ENCODE data around the gene ZFP69B. TPM values are rescaled to one million over a fixed set of nuclear protein-coding genes. Genes with fewer than 3 reads are reported as not detected.

ZFP69B gene
- total RNA-seq, 4 donors from 2014 or later, result 0.68 to 1.9 TPM; not detected in 2

DNA sequence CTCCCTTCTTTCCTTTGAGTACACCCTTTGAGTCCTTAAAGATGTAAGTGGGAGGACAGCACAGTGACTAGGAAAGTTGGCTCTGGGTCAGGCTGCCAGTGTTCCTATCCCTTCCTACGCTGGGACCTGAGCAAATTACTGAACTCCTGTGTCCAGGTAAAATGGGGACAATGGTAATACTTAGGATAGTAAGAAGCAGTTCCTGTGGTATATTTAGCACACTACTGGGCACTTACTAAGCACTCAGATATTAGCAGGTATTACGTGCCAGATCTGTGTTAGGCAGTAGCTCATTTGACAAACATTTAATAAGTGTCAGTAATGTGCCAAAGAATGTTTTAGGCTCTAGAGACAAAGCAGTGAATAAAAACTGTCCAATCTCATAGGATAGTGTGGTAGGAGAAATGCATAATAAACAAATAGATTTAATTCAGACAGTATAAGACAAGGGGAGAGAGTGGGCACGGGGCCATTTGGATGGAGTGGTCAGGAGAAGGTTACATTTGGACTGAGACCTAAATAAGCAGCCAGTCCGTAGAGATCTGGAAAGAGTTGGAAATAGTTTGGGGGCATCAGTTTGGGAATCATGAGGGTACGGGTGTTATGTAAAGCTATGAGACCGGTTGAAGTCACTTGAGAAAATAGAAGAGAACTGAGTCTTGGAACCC is 26.2 kb upstream of the ZFP69B start:
- no peak for DNase-seq
- no peaks in the 10 kb centered on the region for H3K27me3 ChIP-seq
- in situ Hi-C loops (cut with MboI; ENCODE audit: low pct_ligation_motif_present in 1 of 4, low pct_unique_long_range_greater_than_20kb in 1 of 4, low sequenced_read_pairs in 3 of 4) (loop anchor here in 1 of 4 donors (25.0 kb wide), 1 partner anchor 287 kb away; no protein-coding TSS in a partner anchor), intact Hi-C loops (cut with DNase I; ENCODE audit: low total_unique reads) (no loop called here)
- 94 to 99% methylated on average over 6 of the region's 6 CpGs for whole genome bisulfite sequencing, 2 donors (ENCODE audit: low coverage in 1 of 2)
- H3K4me3 ChIP-seq, result no peak overlapping the region
- peaks cover 0 to 7% (median 2%) of the 10 kb centered on the region in 4 donors for H3K36me3 ChIP-seq
- no peaks in the 10 kb centered on the region for H3K9me3 ChIP-seq
- peaks cover 0 to 8% (median 0%) of the 10 kb centered on the region in 4 donors for H3K4me1 ChIP-seq
- no peak overlapping the region for H3K27ac ChIP-seq
- no peak for TF ChIP-seq EP300 (IDR thresholded peaks at IDR 0.05; ENCODE audit: low read depth)
- TF ChIP-seq POLR2A (IDR thresholded peaks at IDR 0.05), result no peak
- TF ChIP-seq, protein P1, sequence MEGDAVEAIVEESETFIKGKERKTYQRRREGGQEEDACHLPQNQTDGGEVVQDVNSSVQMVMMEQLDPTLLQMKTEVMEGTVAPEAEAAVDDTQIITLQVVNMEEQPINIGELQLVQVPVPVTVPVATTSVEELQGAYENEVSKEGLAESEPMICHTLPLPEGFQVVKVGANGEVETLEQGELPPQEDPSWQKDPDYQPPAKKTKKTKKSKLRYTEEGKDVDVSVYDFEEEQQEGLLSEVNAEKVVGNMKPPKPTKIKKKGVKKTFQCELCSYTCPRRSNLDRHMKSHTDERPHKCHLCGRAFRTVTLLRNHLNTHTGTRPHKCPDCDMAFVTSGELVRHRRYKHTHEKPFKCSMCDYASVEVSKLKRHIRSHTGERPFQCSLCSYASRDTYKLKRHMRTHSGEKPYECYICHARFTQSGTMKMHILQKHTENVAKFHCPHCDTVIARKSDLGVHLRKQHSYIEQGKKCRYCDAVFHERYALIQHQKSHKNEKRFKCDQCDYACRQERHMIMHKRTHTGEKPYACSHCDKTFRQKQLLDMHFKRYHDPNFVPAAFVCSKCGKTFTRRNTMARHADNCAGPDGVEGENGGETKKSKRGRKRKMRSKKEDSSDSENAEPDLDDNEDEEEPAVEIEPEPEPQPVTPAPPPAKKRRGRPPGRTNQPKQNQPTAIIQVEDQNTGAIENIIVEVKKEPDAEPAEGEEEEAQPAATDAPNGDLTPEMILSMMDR (IDR thresholded peaks at IDR 0.05), result no peak
- TF ChIP-seq POLR2AphosphoS5 (IDR thresholded peaks at IDR 0.05), result no peak

DNA sequence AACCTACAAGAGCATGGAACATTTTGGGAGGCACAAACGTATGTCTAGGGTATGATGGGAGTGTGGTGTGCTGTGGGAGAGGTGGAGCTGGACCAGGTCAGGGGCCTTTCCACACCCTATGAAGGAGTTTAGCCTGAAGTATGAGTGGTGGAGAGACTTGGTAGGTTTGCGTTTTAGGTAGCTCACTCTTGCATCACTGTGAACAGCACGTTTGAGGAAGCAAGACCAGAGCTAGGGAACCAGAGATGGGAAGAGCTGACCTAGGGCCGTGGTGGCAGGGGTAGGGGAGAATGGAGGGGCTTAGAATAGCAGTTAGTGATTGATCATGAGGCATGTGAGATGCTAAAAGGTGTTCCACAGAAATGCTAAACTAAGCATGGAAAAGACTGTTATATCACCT is 25.1 kb upstream of the ZFP69B start:
- H3K27me3 ChIP-seq, result no peaks in the 10 kb centered on the region
- in situ Hi-C loops (cut with MboI; ENCODE audit: low pct_ligation_motif_present in 1 of 4, low pct_unique_long_range_greater_than_20kb in 1 of 4, low sequenced_read_pairs in 3 of 4), result loop anchor here in 1 of 4 donors (25.0 kb wide), 1 partner anchor 288 kb away; no protein-coding TSS in a partner anchor
- 66 to 78% methylated on average over 4 of the region's 4 CpGs for WGBS, 2 donors (ENCODE audit: low coverage in 1 of 2)
- intact Hi-C loops (cut with DNase I; ENCODE audit: low total_unique reads), result no loop called here
- H3K4me3 ChIP-seq, result no peak overlapping the region
- H3K4me1 ChIP-seq, result peaks cover 0 to 8% (median 0%) of the 10 kb centered on the region in 4 donors
- DNase-seq, result no peak
- H3K36me3 ChIP-seq, result peaks cover 0 to 7% (median 2%) of the 10 kb centered on the region in 4 donors
- no peak overlapping the region for H3K27ac ChIP-seq
- H3K9me3 ChIP-seq, result no peaks in the 10 kb centered on the region
- TF ChIP-seq, protein P1 (IDR thresholded peaks at IDR 0.05), result no peak
- TF ChIP-seq EP300 (IDR thresholded peaks at IDR 0.05; ENCODE audit: low read depth) (no peak), POLR2A (IDR thresholded peaks at IDR 0.05) (no peak), POLR2AphosphoS5 (IDR thresholded peaks at IDR 0.05) (no peak)

- H3K27me3 ChIP-seq, result no peaks in the 10 kb centered on the region
- no peak for TF ChIP-seq POLR2A (IDR thresholded peaks at IDR 0.05)
- no peak for TF ChIP-seq POLR2AphosphoS5 (IDR thresholded peaks at IDR 0.05)
- TF ChIP-seq, protein P1 (IDR thresholded peaks at IDR 0.05), result no peak
- TF ChIP-seq EP300 (IDR thresholded peaks at IDR 0.05; ENCODE audit: low read depth), result no peak
These were observed 18.9 kb upstream of the ZFP69B start for GRCh38 chr1:40431385-40431784.

GRCh38 chr1:40432644-40433390 is 17.5 kb upstream of the ZFP69B start:
- H3K27me3 ChIP-seq, result no peaks in the 10 kb centered on the region
- WGBS, 2 donors (ENCODE audit: low coverage in 1 of 2), result 73 to 79% methylated on average over 3 of the region's 3 CpGs
- no peak overlapping the region for H3K4me3 ChIP-seq
- DNase-seq, result no peak
- TF ChIP-seq POLR2AphosphoS5 (IDR thresholded peaks at IDR 0.05) (no peak), EP300 (IDR thresholded peaks at IDR 0.05; ENCODE audit: low read depth) (no peak), POLR2A (IDR thresholded peaks at IDR 0.05) (no peak)
- TF ChIP-seq, protein P1 (IDR thresholded peaks at IDR 0.05), result no peak
- H3K9me3 ChIP-seq, result no peaks in the 10 kb centered on the region
- intact Hi-C loops (cut with DNase I; ENCODE audit: low total_unique reads), result no loop called here
- in situ Hi-C loops (cut with MboI; ENCODE audit: low pct_ligation_motif_present in 1 of 4, low pct_unique_long_range_greater_than_20kb in 1 of 4, low sequenced_read_pairs in 3 of 4), result loop anchor here in 2 of 4 donors (10.0 to 25.0 kb wide), 2 partner anchors 288 to 296 kb away; no protein-coding TSS in a partner anchor
- H3K36me3 ChIP-seq, result no peaks in the 10 kb centered on the region
- H3K27ac ChIP-seq, result no peak overlapping the region
- no peaks in the 10 kb centered on the region for H3K4me1 ChIP-seq

More at GRCh38 chr1:40431385-40431784, 18.9 kb upstream of the ZFP69B start:
- no peak for DNase-seq
- H3K4me1 ChIP-seq, result no peaks in the 10 kb centered on the region
- intact Hi-C loops (cut with DNase I; ENCODE audit: low total_unique reads) (no loop called here), in situ Hi-C loops (cut with MboI; ENCODE audit: low pct_ligation_motif_present in 1 of 4, low pct_unique_long_range_greater_than_20kb in 1 of 4, low sequenced_read_pairs in 3 of 4) (loop anchor here in 2 of 4 donors (10.0 to 25.0 kb wide), 2 partner anchors 287 to 294 kb away; no protein-coding TSS in a partner anchor)
- no peak overlapping the region for H3K27ac ChIP-seq
- H3K9me3 ChIP-seq, result no peaks in the 10 kb centered on the region
- no peak overlapping the region for H3K4me3 ChIP-seq
- H3K36me3 ChIP-seq, result no peaks in the 10 kb centered on the region

Measured in transverse colon (tissue), 4 donors.